Activated CD4-positive, alpha-beta T cell treated with anti-CD3 and anti-CD28 coated beads, Interleukin-2, amount 50 U/mL, for 1 hour (primary cell): ENCODE measurements around the gene TASP1.
"Not testable (repeated sequence)": the region's sequence is repeated elsewhere in the genome, so short reads cannot be mapped to it uniquely, and the experiment has no call there.

Experiments used
- DNase-seq: peaks from one replicate; pipeline ENCODE4 v3.0.0-alpha.2; 2020

The TASP1 gene

GRCh38 chr20:13395232-13395631, 243.5 kb downstream of the TASP1 start:
- no peak for DNase-seq

DNA sequence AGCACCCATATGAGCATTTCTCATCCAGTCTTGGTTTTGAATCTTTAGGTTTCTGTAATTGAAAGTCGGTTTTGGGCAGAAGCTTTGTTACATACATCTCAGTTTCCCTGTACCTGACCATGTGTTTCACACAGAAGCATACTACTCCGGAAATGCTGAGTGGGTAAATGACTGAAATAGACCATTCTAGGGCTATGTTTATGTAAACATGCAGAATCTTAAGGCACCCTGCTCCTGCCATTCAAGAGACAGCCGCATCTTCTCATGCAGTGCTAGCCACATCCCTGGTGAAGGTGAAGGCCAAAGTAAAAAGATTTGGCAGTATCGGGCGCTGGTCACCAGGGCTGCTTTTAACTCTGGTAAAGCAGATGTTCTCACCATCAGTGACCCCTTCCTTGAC, 246.3 kb downstream of the TASP1 start:
- DNase-seq: no peak

- no peak for DNase-seq
Observed at GRCh38 chr20:13389115-13389514, 249.6 kb downstream of the TASP1 start.

DNA sequence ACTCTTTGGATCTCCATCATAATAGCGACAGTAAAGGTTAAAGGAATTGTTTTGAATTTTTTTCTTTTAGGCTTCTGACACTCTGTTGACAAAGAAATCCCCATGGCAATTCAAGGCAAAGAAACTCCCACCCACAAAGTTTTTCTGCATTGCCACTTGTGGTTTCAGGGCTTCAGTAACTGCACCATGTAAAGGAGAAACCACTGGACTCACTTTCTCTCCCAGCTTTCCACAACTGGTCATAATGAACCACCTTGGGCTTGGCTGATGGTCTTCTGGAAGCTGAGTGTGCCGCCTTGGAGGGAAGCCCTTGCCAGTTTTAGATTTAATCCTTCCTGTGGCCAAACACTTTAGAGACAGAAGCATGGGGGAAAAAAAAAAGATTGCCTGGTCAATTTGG, 254.6 kb downstream of the TASP1 start:
- DNase-seq: no peak

GRCh38 chr20:13382786-13383185, 255.9 kb downstream of the TASP1 start:
- DNase-seq: no peak

DNA sequence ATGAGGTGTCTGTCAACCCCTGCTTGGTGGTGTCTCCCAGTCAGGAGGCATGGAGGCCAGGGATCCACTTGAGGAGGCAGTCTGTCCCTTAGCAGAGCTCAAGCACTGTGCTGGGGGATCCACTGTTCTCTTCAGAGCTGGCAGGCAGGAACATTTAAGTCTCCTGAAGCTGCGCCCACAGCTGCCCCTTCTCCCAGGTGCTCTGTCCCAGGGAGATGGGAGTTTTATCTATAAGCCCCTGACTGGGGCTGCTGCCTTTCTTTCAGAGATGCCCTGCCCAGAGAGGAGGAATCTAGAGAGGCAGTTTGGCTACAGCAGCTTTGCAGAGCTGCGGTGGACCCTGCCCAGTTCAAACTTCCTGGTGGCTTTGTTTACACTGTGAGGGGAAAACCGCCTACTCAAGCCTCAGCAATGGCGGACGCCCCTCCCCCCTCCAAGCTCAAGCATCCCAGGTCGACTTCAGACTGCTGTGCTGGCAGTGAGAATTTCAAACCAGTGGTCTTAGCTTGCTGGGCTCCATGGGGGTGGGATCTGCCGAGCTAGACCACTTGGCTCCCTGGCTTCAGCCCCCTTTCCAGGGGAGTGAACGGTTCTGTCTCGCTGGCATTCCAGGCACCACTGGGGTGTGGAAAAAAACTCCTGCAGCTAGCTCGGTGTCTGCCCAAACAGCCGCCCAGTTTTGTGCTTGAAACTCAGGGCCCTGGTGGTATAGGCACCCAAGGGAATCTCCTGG, 258.1 kb downstream of the TASP1 start:
- DNase-seq: not testable (repeated sequence)

DNA sequence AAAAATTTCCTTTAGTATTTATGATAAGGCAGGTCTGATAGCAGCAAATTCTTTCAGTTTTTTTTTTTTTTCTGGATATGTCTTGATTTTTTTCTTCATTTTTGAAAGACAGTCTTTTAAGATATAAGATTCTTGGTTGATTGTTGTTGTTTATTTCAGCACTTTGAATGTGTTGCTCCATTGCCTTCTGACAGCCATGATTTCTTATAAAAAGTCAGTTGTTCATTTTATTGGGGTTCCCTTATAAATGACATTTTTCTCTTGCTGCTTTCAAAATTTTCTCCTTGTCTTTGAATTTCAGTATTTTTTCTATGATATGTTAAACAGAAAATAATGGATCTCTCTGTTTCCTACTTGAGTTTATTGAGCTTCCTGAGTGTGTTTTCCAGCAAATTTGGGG, 265.3 kb downstream of the TASP1 start:
- no peak for DNase-seq

GRCh38 chr20:13364278-13365170, 274.2 kb downstream of the TASP1 start:
- DNase-seq: no peak

- DNase-seq: no peak
Observed at GRCh38 chr20:13363473-13363872, 275.3 kb downstream of the TASP1 start.

GRCh38 chr20:13362165-13362564, 276.6 kb downstream of the TASP1 start:
- DNase-seq: not testable (repeated sequence)

- DNase-seq: not testable (repeated sequence)
Observed at GRCh38 chr20:13358936-13359335, 279.8 kb downstream of the TASP1 start.

- not testable (repeated sequence) for DNase-seq
Observed at GRCh38 chr20:13357782-13358181, 280.9 kb downstream of the TASP1 start.

GRCh38 chr20:13356591-13356990, 282.1 kb downstream of the TASP1 start:
- no peak for DNase-seq

GRCh38 chr20:13355941-13356486, 282.7 kb downstream of the TASP1 start:
- DNase-seq: no peak

- DNase-seq: no peak
Observed at GRCh38 chr20:13355411-13355810, 283.3 kb downstream of the TASP1 start.

DNA sequence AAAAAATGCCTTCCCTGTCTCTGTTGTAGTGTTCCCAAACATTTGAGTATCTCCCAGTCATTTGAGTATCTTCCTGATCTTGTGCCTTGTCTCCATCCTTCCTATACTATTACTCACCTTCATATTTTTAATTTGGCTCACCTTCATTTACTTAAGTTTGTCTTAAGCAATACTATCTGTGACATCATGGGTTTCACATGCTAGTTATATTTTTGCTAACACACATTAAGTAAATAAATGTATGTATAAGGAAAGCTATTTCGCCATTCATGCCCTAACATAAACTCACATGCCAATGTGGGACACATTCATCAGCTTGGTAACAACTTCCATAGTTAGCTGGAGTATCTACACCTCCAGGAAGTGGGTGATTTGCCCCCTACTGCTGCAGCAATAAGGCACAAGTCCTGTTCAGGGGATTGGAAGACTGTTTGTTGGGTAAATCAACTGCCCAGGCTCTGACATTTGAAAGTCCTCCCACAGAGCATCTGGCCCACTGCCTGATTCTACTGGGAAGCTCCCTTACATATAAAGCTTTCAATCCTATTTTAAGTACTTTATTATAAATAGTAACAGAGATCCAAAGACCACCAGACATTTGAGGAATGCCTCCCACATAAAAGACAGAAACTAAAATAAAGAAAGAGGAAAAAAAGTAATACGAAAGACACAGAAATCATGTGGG, 285.3 kb downstream of the TASP1 start:
- DNase-seq: no peak

- no peak for DNase-seq
Observed at GRCh38 chr20:13349235-13349604, 289.5 kb downstream of the TASP1 start.

GRCh38 chr20:13348311-13349234, 290.2 kb downstream of the TASP1 start:
- no peak for DNase-seq

DNA sequence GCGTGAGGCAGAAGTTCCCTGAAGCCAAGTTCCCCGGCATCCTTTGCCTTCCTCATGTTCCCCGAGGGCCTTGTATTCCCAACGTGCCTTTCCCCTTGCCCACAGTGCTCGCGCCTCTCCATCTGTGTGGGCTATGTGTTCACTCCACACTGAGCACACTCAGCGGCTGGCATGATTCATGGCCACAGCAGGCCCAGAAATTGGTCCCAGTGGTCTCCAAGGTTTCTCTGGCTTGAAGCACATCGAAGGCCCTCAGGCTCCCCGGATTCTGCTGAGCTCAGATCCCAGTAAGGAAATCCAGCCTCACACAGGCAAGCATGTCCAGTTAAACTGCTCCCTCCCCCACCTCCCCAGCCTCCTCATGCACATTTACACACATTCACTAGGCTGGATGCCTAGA, 294.1 kb downstream of the TASP1 start:
- DNase-seq: no peak

- DNase-seq: no peak
Observed at GRCh38 chr20:13342469-13343242, 296.1 kb downstream of the TASP1 start.

DNA sequence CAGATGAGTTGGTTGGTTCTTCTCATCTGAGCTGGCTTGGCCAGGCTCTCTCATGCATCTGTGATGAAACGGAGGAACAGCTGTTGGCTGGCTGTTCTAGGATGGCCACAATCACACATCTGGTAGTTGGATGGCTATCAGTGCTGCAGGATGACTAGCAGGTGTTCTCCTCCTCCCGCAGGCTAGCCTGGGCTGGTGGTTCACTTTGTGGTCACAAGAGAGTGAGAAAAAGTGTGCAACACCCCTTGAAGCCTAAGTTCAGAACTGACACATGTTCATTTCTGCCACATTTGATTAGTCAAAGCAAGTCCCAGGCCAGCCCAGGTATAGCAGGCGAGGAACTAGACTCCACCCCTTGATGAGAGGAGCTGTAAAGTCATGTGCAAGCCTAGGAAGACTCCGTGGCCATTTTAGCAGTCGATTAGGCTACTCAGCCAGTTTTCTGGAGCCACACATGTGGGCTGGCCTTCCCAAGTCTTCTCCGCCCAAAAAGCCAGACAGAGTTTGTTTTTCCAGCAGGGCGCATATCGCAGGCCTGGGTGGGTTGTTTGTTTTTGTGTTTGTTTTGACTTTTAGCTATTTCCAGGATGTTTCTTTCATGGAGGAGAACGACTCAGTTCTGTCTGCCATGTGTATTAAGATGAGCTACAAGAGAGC, 296.9 kb downstream of the TASP1 start:
- no peak for DNase-seq
